ENCODE data around the gene KRT15.

KRT15 gene

GRCh38 chr17:41518789-41519449 is at the start of gene KRT15:
KRT15 (minus strand) TSS chr17:41518890; CDS start chr17:41518827, 63 bp downstream.
- in situ Hi-C loops (cut with HindIII; ENCODE audit: low sequenced_read_pairs): no loop called here

- in situ Hi-C loops (cut with HindIII; ENCODE audit: low sequenced_read_pairs): no loop called here
Observed at GRCh38 chr17:41567317-41567716, 48.6 kb upstream of the KRT15 start.

GRCh38 chr17:41565338-41565737 is 46.6 kb upstream of the KRT15 start:
- in situ Hi-C loops (cut with HindIII; ENCODE audit: low sequenced_read_pairs): no loop called here

GRCh38 chr17:41563607-41564170 is 45.0 kb upstream of the KRT15 start:
- in situ Hi-C loops (cut with HindIII; ENCODE audit: low sequenced_read_pairs): no loop called here

- in situ Hi-C loops (cut with HindIII; ENCODE audit: low sequenced_read_pairs): no loop called here
Observed at GRCh38 chr17:41561554-41561953, 42.9 kb upstream of the KRT15 start.

- in situ Hi-C loops (cut with HindIII; ENCODE audit: low sequenced_read_pairs): loop anchor here (10.0 kb wide), 1 partner anchor 245 kb away; no protein-coding TSS in a partner anchor
Observed at GRCh38 chr17:41559548-41559947, 40.9 kb upstream of the KRT15 start.

- in situ Hi-C loops (cut with HindIII; ENCODE audit: low sequenced_read_pairs): loop anchor here (10.0 kb wide), 1 partner anchor 248 kb away; no protein-coding TSS in a partner anchor
Observed at GRCh38 chr17:41556931-41557330, 38.2 kb upstream of the KRT15 start.

GRCh38 chr17:41556306-41556705 is 37.6 kb upstream of the KRT15 start:
- in situ Hi-C loops (cut with HindIII; ENCODE audit: low sequenced_read_pairs): loop anchor here (10.0 kb wide), 1 partner anchor 248 kb away; no protein-coding TSS in a partner anchor

GRCh38 chr17:41555105-41555887 is 36.6 kb upstream of the KRT15 start:
- in situ Hi-C loops (cut with HindIII; ENCODE audit: low sequenced_read_pairs): loop anchor here (10.0 kb wide), 1 partner anchor 250 kb away; no protein-coding TSS in a partner anchor

GRCh38 chr17:41553987-41554680 is 35.4 kb upstream of the KRT15 start:
- in situ Hi-C loops (cut with HindIII; ENCODE audit: low sequenced_read_pairs): loop anchor here (5.0 to 10.0 kb wide), 3 partner anchors 62 to 251 kb away; no protein-coding TSS in a partner anchor

GRCh38 chr17:41553176-41553575 is 34.5 kb upstream of the KRT15 start:
- in situ Hi-C loops (cut with HindIII; ENCODE audit: low sequenced_read_pairs): loop anchor here (5.0 to 10.0 kb wide), 3 partner anchors 61 to 252 kb away; no protein-coding TSS in a partner anchor

GRCh38 chr17:41552455-41552854 is 33.8 kb upstream of the KRT15 start:
- in situ Hi-C loops (cut with HindIII; ENCODE audit: low sequenced_read_pairs): loop anchor here (5.0 to 10.0 kb wide), 3 partner anchors 60 to 252 kb away; no protein-coding TSS in a partner anchor

- in situ Hi-C loops (cut with HindIII; ENCODE audit: low sequenced_read_pairs): loop anchor here (5.0 to 10.0 kb wide), 3 partner anchors 59 to 253 kb away; no protein-coding TSS in a partner anchor
Observed at GRCh38 chr17:41551365-41551764, 32.7 kb upstream of the KRT15 start.

GRCh38 chr17:41549596-41550039 is 30.9 kb upstream of the KRT15 start:
- in situ Hi-C loops (cut with HindIII; ENCODE audit: low sequenced_read_pairs): loop anchor here (5.0 to 25.0 kb wide), 4 partner anchors 57 to 637 kb away; no protein-coding TSS in a partner anchor

- in situ Hi-C loops (cut with HindIII; ENCODE audit: low sequenced_read_pairs): loop anchor here (25.0 kb wide), 1 partner anchor 637 kb away; no protein-coding TSS in a partner anchor
Observed at GRCh38 chr17:41548844-41549595, 30.3 kb upstream of the KRT15 start.

- in situ Hi-C loops (cut with HindIII; ENCODE audit: low sequenced_read_pairs): loop anchor here (25.0 kb wide), 1 partner anchor 636 kb away; no protein-coding TSS in a partner anchor
Observed at GRCh38 chr17:41547921-41548843, 29.5 kb upstream of the KRT15 start.

- in situ Hi-C loops (cut with HindIII; ENCODE audit: low sequenced_read_pairs): loop anchor here (25.0 kb wide), 1 partner anchor 635 kb away; no protein-coding TSS in a partner anchor
Observed at GRCh38 chr17:41547378-41547841, 28.7 kb upstream of the KRT15 start.

GRCh38 chr17:41546819-41547218 is 28.1 kb upstream of the KRT15 start:
- in situ Hi-C loops (cut with HindIII; ENCODE audit: low sequenced_read_pairs): loop anchor here (25.0 kb wide), 1 partner anchor 635 kb away; no protein-coding TSS in a partner anchor

Data from endothelial cell of hepatic sinusoid (primary cell).